Gastrocnemius medialis (tissue), 4 donors: ENCODE results near the gene DCPS.

ENCODE experiments used
- POLR2A ChIP-seq, 2 donors: fragments of 450-650 bp; IDR thresholded peaks; one replicate each; pipeline ENCODE4 v1.6.1; 2017; ENCODE audit warnings: antibody characterized with exemption in 2 of 2, mild to moderate bottlenecking in 2 of 2, moderate library complexity in 2 of 2
- TF ChIP-seq, protein P1 (sequence below), 5 experiments: fragments of 450-650 bp in 3 of 5; fragments of 200-600 bp in 2 of 5; sonication (generic) in 2 of 5; IDR thresholded peaks in 4 of 5; conservative IDR thresholded peaks in 1 of 5; 1 replicate in 4 of 5; 2 replicates in 1 of 5; pipeline ENCODE4 v1.5.1; 2016 to 2019; ENCODE audit warnings: antibody characterized with exemption in 5 of 5, mild to moderate bottlenecking in 3 of 5, moderate library complexity in 3 of 5

DNA sequence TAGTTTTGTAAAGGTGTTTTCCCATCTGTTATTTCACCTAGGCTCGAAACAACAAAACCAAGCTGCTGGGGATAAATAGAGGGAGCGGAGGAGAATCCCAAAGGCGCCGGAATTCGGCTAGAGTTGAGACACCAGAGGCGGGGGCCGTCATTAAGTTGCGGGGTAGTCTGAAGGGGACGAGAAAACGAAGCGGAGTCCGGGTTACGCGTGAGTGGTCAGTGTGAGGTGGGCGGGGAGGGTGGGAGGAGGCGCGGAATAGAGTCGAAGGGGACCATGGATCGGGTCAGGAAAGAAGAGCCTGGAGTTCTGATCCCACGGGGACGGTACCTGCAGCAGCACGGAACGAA lies 35.5 kb upstream of the DCPS start:
- TF ChIP-seq, protein P1, sequence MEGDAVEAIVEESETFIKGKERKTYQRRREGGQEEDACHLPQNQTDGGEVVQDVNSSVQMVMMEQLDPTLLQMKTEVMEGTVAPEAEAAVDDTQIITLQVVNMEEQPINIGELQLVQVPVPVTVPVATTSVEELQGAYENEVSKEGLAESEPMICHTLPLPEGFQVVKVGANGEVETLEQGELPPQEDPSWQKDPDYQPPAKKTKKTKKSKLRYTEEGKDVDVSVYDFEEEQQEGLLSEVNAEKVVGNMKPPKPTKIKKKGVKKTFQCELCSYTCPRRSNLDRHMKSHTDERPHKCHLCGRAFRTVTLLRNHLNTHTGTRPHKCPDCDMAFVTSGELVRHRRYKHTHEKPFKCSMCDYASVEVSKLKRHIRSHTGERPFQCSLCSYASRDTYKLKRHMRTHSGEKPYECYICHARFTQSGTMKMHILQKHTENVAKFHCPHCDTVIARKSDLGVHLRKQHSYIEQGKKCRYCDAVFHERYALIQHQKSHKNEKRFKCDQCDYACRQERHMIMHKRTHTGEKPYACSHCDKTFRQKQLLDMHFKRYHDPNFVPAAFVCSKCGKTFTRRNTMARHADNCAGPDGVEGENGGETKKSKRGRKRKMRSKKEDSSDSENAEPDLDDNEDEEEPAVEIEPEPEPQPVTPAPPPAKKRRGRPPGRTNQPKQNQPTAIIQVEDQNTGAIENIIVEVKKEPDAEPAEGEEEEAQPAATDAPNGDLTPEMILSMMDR (IDR thresholded peaks at IDR 0.05 in 4 of 5, conservative IDR thresholded peaks at IDR 0.05 in 1 of 5): no peak
- no peak for TF ChIP-seq POLR2A (IDR thresholded peaks at IDR 0.05)
